SH-SY5Y (cell line): ENCODE results near the gene PIP4K2A.

Experiments used
- GATA2 ChIP-seq: IDR thresholded peaks from 2 replicates; pipeline ENCODE4 v1.6.1; 2011; ENCODE audit warnings: mild to moderate bottlenecking, low read depth, low read length
- GATA3 ChIP-seq: IDR thresholded peaks from 2 replicates; pipeline ENCODE4 v1.6.1; 2011; ENCODE audit warnings: low read depth, mild to moderate bottlenecking, low read length, moderate library complexity

GRCh38 chr10:22611425-22612115 lies 102.8 kb downstream of the PIP4K2A start:
- TF ChIP-seq GATA2 (no peak), GATA3 (no peak)
